ENCODE results near the gene EEF2K. TPM values are rescaled to one million over a fixed set of nuclear protein-coding genes. Genes with fewer than 3 reads are reported as not detected.

EEF2K gene
- total RNA-seq, 1 experiment from 2014 or later, result 15.9 TPM

DNA sequence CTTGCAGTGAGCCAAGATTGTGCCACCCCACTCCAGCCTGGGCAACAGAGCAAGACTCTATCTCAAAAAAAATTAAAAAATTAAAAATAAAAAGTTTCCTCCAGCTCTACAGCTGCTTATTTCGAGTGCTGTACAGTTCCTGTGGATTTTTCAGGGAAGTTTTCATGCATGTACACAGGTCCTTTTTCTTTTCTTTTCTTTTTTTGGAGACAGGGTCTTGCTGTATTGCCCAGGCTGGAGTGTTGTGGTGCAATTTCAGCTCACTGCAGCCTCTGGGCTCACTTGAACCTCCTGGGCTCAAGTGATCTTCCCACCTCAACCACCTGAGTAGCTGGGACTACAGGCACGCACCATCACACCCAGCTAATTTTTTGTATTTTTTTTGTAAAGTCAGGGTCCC, 15.9 kb downstream of the EEF2K start:
- H3K4me1 Mint-ChIP-seq (ENCODE audit: insufficient read depth, unreplicated experiment), result peaks cover 5% of the 10 kb centered on the region
- H3K36me3 Mint-ChIP-seq (ENCODE audit: insufficient read depth, unreplicated experiment), result peaks cover 25% of the 10 kb centered on the region
- H3K4me3 Mint-ChIP-seq (ENCODE audit: unreplicated experiment), result no peak overlapping the region
- intact Hi-C loops (cut with micrococcal nuclease), result no loop called here
- H3K9me3 Mint-ChIP-seq (ENCODE audit: unreplicated experiment), result no peaks in the 10 kb centered on the region
- DNase-seq (ENCODE audit: unreplicated experiment), result no peak
- H3K27ac Mint-ChIP-seq (ENCODE audit: low read depth, unreplicated experiment), result no peak overlapping the region
- TF ChIP-seq, protein P1, sequence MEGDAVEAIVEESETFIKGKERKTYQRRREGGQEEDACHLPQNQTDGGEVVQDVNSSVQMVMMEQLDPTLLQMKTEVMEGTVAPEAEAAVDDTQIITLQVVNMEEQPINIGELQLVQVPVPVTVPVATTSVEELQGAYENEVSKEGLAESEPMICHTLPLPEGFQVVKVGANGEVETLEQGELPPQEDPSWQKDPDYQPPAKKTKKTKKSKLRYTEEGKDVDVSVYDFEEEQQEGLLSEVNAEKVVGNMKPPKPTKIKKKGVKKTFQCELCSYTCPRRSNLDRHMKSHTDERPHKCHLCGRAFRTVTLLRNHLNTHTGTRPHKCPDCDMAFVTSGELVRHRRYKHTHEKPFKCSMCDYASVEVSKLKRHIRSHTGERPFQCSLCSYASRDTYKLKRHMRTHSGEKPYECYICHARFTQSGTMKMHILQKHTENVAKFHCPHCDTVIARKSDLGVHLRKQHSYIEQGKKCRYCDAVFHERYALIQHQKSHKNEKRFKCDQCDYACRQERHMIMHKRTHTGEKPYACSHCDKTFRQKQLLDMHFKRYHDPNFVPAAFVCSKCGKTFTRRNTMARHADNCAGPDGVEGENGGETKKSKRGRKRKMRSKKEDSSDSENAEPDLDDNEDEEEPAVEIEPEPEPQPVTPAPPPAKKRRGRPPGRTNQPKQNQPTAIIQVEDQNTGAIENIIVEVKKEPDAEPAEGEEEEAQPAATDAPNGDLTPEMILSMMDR (IDR thresholded peaks at IDR 0.05; ENCODE audit: unreplicated experiment), result no peak
- POLR2A ChIA-PET, result interaction anchor here (1.2 kb wide), 1 partner anchor 53 kb away, joined by 4 read pairs; no protein-coding TSS in a partner anchor
- no peaks in the 10 kb centered on the region for H3K27me3 Mint-ChIP-seq (ENCODE audit: insufficient read depth, unreplicated experiment)
- no TSS peak for BruUV-seq (replicated peaks)
- CTCF ChIA-PET, result interaction anchor here (0.5 to 1.1 kb wide), 3 partner anchors 15 to 285 kb away, joined by 3 read pairs; no protein-coding TSS in a partner anchor

DNA sequence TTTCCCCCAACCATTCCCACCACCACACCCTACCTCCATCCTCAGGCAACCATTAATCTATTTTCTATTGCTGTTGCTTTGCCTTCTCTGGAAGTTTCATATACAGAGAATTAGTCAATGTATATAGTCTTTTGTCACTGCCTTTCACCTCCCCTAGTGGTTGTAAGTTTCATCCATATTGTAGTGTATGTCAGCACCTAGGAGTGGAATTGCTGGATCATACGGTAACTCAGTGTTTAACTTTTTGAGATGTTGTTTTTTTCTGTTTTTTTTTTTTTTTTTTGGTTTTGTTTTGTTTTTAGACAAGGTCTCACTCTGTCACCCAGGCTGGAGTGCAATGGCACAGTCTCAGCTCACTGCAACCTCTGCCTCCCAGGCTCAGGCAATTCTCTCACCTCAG, 16.9 kb downstream of the EEF2K start:
- H3K27ac Mint-ChIP-seq (ENCODE audit: low read depth, unreplicated experiment), result no peak overlapping the region
- ChIA-PET CTCF (interaction anchor here (1.1 kb wide), 1 partner anchor 14 kb away, joined by 4 read pairs; no protein-coding TSS in a partner anchor), POLR2A (no interaction called here)
- DNase-seq (ENCODE audit: unreplicated experiment), result no peak
- H3K36me3 Mint-ChIP-seq (ENCODE audit: insufficient read depth, unreplicated experiment), result peaks cover 27% of the 10 kb centered on the region
- H3K9me3 Mint-ChIP-seq (ENCODE audit: unreplicated experiment), result no peaks in the 10 kb centered on the region
- no peak overlapping the region for H3K4me3 Mint-ChIP-seq (ENCODE audit: unreplicated experiment)
- TF ChIP-seq, protein P1 (IDR thresholded peaks at IDR 0.05; ENCODE audit: unreplicated experiment), result no peak
- no TSS peak for BruUV-seq (replicated peaks)
- peaks cover 5% of the 10 kb centered on the region for H3K4me1 Mint-ChIP-seq (ENCODE audit: insufficient read depth, unreplicated experiment)
- intact Hi-C loops (cut with micrococcal nuclease), result no loop called here
- no peaks in the 10 kb centered on the region for H3K27me3 Mint-ChIP-seq (ENCODE audit: insufficient read depth, unreplicated experiment)

DNA sequence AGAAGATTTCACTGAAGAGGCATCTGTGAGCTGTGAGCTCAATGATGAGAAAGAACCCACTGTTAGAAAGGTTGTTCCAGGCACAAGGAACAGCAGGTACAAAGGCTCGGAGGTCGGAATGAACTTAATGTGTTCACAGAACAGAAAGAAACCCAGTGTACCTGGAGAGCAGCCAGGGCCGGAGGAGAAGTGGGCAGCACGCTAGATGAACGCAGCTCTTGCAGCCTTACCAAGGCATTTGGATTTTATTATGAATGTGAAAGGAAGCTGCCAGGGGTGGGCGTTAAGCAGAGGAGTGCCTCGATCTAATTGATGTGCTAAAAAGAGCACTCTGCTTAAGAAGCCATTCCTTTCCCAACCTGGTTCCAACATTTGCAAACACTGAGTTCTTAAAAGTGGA, 19.0 kb downstream of the EEF2K start:
- Mint-ChIP-seq H3K27ac (ENCODE audit: low read depth, unreplicated experiment) (no peak overlapping the region), H3K36me3 (ENCODE audit: insufficient read depth, unreplicated experiment) (peaks cover 43% of the 10 kb centered on the region), H3K4me3 (ENCODE audit: unreplicated experiment) (no peak overlapping the region), H3K4me1 (ENCODE audit: insufficient read depth, unreplicated experiment) (peaks cover 5% of the 10 kb centered on the region), H3K27me3 (ENCODE audit: insufficient read depth, unreplicated experiment) (no peaks in the 10 kb centered on the region), H3K9me3 (ENCODE audit: unreplicated experiment) (no peaks in the 10 kb centered on the region)
- TF ChIP-seq, protein P1 (IDR thresholded peaks at IDR 0.05; ENCODE audit: unreplicated experiment), result no peak
- BruUV-seq (replicated peaks), result no TSS peak
- no peak for DNase-seq (ENCODE audit: unreplicated experiment)
- intact Hi-C loops (cut with micrococcal nuclease), result no loop called here
- CTCF ChIA-PET, result interaction anchor here (0.5 kb wide), 1 partner anchor 166 kb away, joined by 4 read pairs; no protein-coding TSS in a partner anchor
- POLR2A ChIA-PET, result no interaction called here

DNA sequence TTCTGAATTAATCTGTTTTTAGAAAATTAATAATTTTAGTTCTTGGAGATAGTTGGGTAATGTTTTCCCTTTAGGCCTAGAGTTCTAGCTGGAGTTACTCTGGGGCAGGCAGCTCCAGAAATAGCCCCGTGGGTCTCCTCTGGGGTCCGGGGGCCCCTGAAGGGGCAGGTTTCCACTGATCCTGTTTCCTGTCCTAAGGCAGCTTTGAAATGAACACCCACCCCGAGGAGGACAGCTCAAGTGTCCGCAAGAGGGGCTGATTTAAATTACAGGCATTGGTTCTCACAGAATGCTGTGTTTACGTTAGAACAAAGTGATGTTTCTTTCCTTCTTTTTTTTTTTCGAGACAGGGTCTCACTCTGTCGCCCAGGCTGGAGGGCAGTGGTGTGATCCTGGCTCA, 23.8 kb downstream of the EEF2K start:
- Mint-ChIP-seq H3K27ac (ENCODE audit: low read depth, unreplicated experiment) (no peak overlapping the region), H3K9me3 (ENCODE audit: unreplicated experiment) (no peaks in the 10 kb centered on the region), H3K4me1 (ENCODE audit: insufficient read depth, unreplicated experiment) (peaks cover 9% of the 10 kb centered on the region), H3K36me3 (ENCODE audit: insufficient read depth, unreplicated experiment) (peaks cover 66% of the 10 kb centered on the region), H3K27me3 (ENCODE audit: insufficient read depth, unreplicated experiment) (no peaks in the 10 kb centered on the region), H3K4me3 (ENCODE audit: unreplicated experiment) (no peak overlapping the region)
- no TSS peak for BruUV-seq (replicated peaks)
- TF ChIP-seq, protein P1 (IDR thresholded peaks at IDR 0.05; ENCODE audit: unreplicated experiment), result no peak
- ChIA-PET CTCF (interaction anchor here (0.6 to 1.4 kb wide), 5 partner anchors 19 to 70 kb away, joined by 3 to 6 read pairs (median 5); no protein-coding TSS in a partner anchor), POLR2A (interaction anchor here (0.6 to 1.6 kb wide), 6 partner anchors 23 to 222 kb away, joined by 3 to 5 read pairs (median 4); partner anchors contain the start of genes EEF2K and MOSMO)
- DNase-seq (ENCODE audit: unreplicated experiment), result no peak
- intact Hi-C loops (cut with micrococcal nuclease), result no loop called here

All from MCF 10A (cell line).